Neural progenitor cell (in vitro differentiated cells): ENCODE results near the gene PSMB4. TPM values are rescaled to one million over a fixed set of nuclear protein-coding genes. Genes with fewer than 3 reads are reported as not detected.

Source experiments
- DNase-seq: peaks from one replicate; pipeline ENCODE4 v3.0.0-alpha.2; 2016; ENCODE audit warnings: low spot score
- H2AFZ ChIP-seq: fragments of 200-600 bp; sonication (generic); replicated peaks from 2 replicates; pipeline ENCODE4 v1.6.1; 2016; ENCODE audit warnings: antibody characterized with exemption
- H3F3A ChIP-seq: fragments of 200-600 bp; sonication (generic); 2 replicates; pipeline ENCODE4 v1.6.1; 2016; ENCODE audit warnings: antibody characterized with exemption, low read depth
- H3K27ac ChIP-seq: fragments of 200-600 bp; sonication (generic); 2 replicates; pipeline ENCODE4 v1.5.1; 2016; ENCODE audit warnings: mild to moderate bottlenecking
- H3K27me3 ChIP-seq: fragments of 200-600 bp; sonication (generic); 2 replicates; pipeline ENCODE4 v1.6.1; 2016; ENCODE audit warnings: mild to moderate bottlenecking, moderate library complexity
- H3K36me3 ChIP-seq: fragments of 200-600 bp; sonication (generic); 2 replicates; pipeline ENCODE4 v1.5.1; 2016
- H3K4me1 ChIP-seq: fragments of 200-600 bp; sonication (generic); 2 replicates; pipeline ENCODE4 v1.6.1; 2016; ENCODE audit warnings: mixed run types
- H3K4me2 ChIP-seq: fragments of 200-600 bp; sonication (generic); 2 replicates; pipeline ENCODE4 v1.6.1; 2016
- H3K4me3 ChIP-seq: fragments of 200-600 bp; sonication (generic); 2 replicates; pipeline ENCODE4 v1.5.1; 2016
- H3K79me2 ChIP-seq: fragments of 200-600 bp; sonication (generic); 2 replicates; pipeline ENCODE4 v1.6.1; 2016; ENCODE audit warnings: low read depth
- H3K9ac ChIP-seq: fragments of 200-600 bp; sonication (generic); 2 replicates; pipeline ENCODE4 v1.6.1; 2016
- H3K9me3 ChIP-seq: fragments of 200-600 bp; sonication (generic); 2 replicates; pipeline ENCODE4 v1.5.1; 2016; ENCODE audit warnings: low read depth
- H4K20me1 ChIP-seq: fragments of 200-600 bp; sonication (generic); 2 replicates; pipeline ENCODE4 v1.6.1; 2016; ENCODE audit warnings: low read depth
- H3K27ac Mint-ChIP-seq: 3 replicates; pipeline ENCODE4 v1.8.0; 2021; ENCODE audit warnings: mixed read lengths
- H3K27me3 Mint-ChIP-seq: 2 replicates; pipeline ENCODE4 v1.8.0; 2022; ENCODE audit warnings: low read depth, mild to moderate bottlenecking, inconsistent platforms, moderate library complexity, mixed read lengths; ENCODE audit not compliant: insufficient read depth
- H3K36me3 Mint-ChIP-seq: 3 replicates; pipeline ENCODE4 v1.8.0; 2021; ENCODE audit warnings: mixed read lengths
- H3K4me1 Mint-ChIP-seq: 3 replicates; pipeline ENCODE4 v1.8.0; 2021; ENCODE audit warnings: mixed read lengths
- H3K4me3 Mint-ChIP-seq: 3 replicates; pipeline ENCODE4 v1.8.0; 2021; ENCODE audit warnings: mild to moderate bottlenecking, moderate library complexity, mixed read lengths
- H3K9me3 Mint-ChIP-seq: 3 replicates; pipeline ENCODE4 v1.8.0; 2020; ENCODE audit warnings: mixed read lengths
- CTCF ChIP-seq: fragments of 200-600 bp; sonication (generic); IDR thresholded peaks from 2 replicates; pipeline ENCODE4 v1.5.1; 2017; ENCODE audit warnings: antibody characterized with exemption, mild to moderate bottlenecking
- EZH2 ChIP-seq: fragments of 200-600 bp; sonication (generic); IDR thresholded peaks from 2 replicates; pipeline ENCODE4 v1.6.1; 2017; ENCODE audit warnings: antibody characterized with exemption, mild to moderate bottlenecking, moderate library complexity
- EZH2phosphoT487 ChIP-seq: fragments of 200-600 bp; sonication (generic); IDR thresholded peaks from 2 replicates; pipeline ENCODE4 v1.6.1; 2017; ENCODE audit warnings: antibody characterized with exemption
- total RNA-seq: library from RNA; depleted of rRNA; stranded (reverse); fragments of >200 nt; gene quantifications from 2 replicates; pipeline ENCODE4 v1.2.3, GENCODE V29; 2015; ENCODE audit warnings: low replicate concordance

Gene PSMB4
- total RNA-seq, 1 donor from 2014 or later: 267 TPM

DNA sequence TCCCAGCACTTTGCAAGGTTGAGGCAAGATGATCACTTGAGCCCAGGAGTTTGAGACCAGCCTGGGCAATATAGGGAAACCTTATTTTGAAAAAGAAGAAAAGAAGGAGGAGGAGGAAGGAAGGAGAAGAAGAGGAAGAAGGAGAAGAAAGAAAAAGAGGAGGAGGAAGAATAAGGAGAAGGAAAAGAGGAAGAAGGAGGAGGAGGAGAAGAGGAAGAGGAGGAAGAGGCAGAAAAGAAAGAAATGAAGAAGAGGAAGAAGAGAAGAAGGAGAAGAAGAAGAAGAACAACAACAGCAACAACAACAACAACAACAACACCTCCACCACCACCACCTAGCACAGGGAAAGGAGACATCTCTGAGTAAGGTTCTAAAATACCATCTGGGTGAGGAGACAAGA is 37.5 kb upstream of the PSMB4 start:
- no peak overlapping the region for H3K4me3 ChIP-seq
- Mint-ChIP-seq H3K27me3 (peaks cover 4% of the 10 kb centered on the region), H3K4me3 (no peak overlapping the region), H3K4me1 (peaks cover 3% of the 10 kb centered on the region), H3K9me3 (peaks cover 27% of the 10 kb centered on the region), H3K27ac (no peak overlapping the region), H3K36me3 (peaks cover 40% of the 10 kb centered on the region)
- no peak for DNase-seq
- no peaks in the 10 kb centered on the region for H3K79me2 ChIP-seq
- H3K9ac ChIP-seq: no peak overlapping the region
- no peaks in the 10 kb centered on the region for H3K27me3 ChIP-seq
- no peak for TF ChIP-seq CTCF
- no peak for TF ChIP-seq EZH2phosphoT487
- no peak for TF ChIP-seq EZH2
- H4K20me1 ChIP-seq: no peaks in the 10 kb centered on the region
- H3K27ac ChIP-seq: no peak overlapping the region
- H2AFZ ChIP-seq: no peak overlapping the region
- no peak overlapping the region for H3K4me2 ChIP-seq
- no peaks in the 10 kb centered on the region for H3K9me3 ChIP-seq
- no peaks in the 10 kb centered on the region for H3K36me3 ChIP-seq
- H3K4me1 ChIP-seq: no peaks in the 10 kb centered on the region
- H3F3A ChIP-seq: no peaks in the 10 kb centered on the region

GRCh38 chr1:151362308-151363155 is 36.8 kb upstream of the PSMB4 start:
- no peaks in the 10 kb centered on the region for H3K27me3 ChIP-seq
- H3K4me3 ChIP-seq: no peak overlapping the region
- Mint-ChIP-seq H3K27me3 (peaks cover 6% of the 10 kb centered on the region), H3K4me1 (peaks cover 3% of the 10 kb centered on the region), H3K27ac (no peak overlapping the region), H3K36me3 (peaks cover 40% of the 10 kb centered on the region), H3K9me3 (peaks cover 27% of the 10 kb centered on the region), H3K4me3 (no peak overlapping the region)
- H3F3A ChIP-seq: no peaks in the 10 kb centered on the region
- H3K79me2 ChIP-seq: no peaks in the 10 kb centered on the region
- H3K4me1 ChIP-seq: no peaks in the 10 kb centered on the region
- no peak overlapping the region for H3K27ac ChIP-seq
- H4K20me1 ChIP-seq: no peaks in the 10 kb centered on the region
- no peak overlapping the region for H3K4me2 ChIP-seq
- H3K9ac ChIP-seq: no peak overlapping the region
- H2AFZ ChIP-seq: no peak overlapping the region
- no peak for DNase-seq
- no peaks in the 10 kb centered on the region for H3K9me3 ChIP-seq
- no peak for TF ChIP-seq EZH2phosphoT487
- no peak for TF ChIP-seq CTCF
- no peak for TF ChIP-seq EZH2
- no peaks in the 10 kb centered on the region for H3K36me3 ChIP-seq

GRCh38 chr1:151364996-151365395 is 34.4 kb upstream of the PSMB4 start:
- no peak for DNase-seq
- Histone ChIP-seq H3K79me2 (no peaks in the 10 kb centered on the region), H4K20me1 (no peaks in the 10 kb centered on the region), H3K4me2 (no peak overlapping the region), H2AFZ (no peak overlapping the region), H3K27me3 (no peaks in the 10 kb centered on the region), H3K9me3 (no peaks in the 10 kb centered on the region), H3K9ac (no peak overlapping the region), H3K27ac (no peak overlapping the region), H3K36me3 (no peaks in the 10 kb centered on the region), H3F3A (no peaks in the 10 kb centered on the region), H3K4me3 (no peak overlapping the region), H3K4me1 (no peaks in the 10 kb centered on the region)
- Mint-ChIP-seq H3K27me3 (peaks cover 6% of the 10 kb centered on the region), H3K4me3 (no peak overlapping the region), H3K4me1 (peaks cover 5% of the 10 kb centered on the region), H3K36me3 (peaks cover 42% of the 10 kb centered on the region), H3K9me3 (peaks cover 26% of the 10 kb centered on the region), H3K27ac (peak overlapping the region; percentile 48)
- TF ChIP-seq EZH2 (no peak), EZH2phosphoT487 (no peak), CTCF (no peak)
